ENCODE data around the gene GNA15. TPM values are rescaled to one million over a fixed set of nuclear protein-coding genes. Genes with fewer than 3 reads are reported as not detected.
"Not testable (repeated sequence)": the region's sequence is repeated elsewhere in the genome, so short reads cannot be mapped to it uniquely, and the experiment has no call there.

The GNA15 gene
- total and polyA plus RNA-seq, 4 donors, result 1.8 to 12.5 (median 7.0) TPM

GRCh38 chr19:3189702-3190469, 54.1 kb downstream of the GNA15 start:
- 85% methylated on average over 28 of the region's 28 CpGs for WGBS, 2 donors
- Histone ChIP-seq H3K36me3 (ENCODE audit: control insufficient read depth in 1 of 2, insufficient read depth in 2 of 2, low read length in 1 of 2) (no peaks in the 10 kb centered on the region), H3K27me3 (ENCODE audit: control insufficient read depth in 1 of 2, insufficient read depth in 2 of 2, low read length in 1 of 2) (no peaks in the 10 kb centered on the region), H3K9me3 (ENCODE audit: control insufficient read depth, low read length) (no peaks in the 10 kb centered on the region), H3K27ac (ENCODE audit: low read depth in 1 of 2, low read length in 2 of 2) (no peak overlapping the region), H3K4me3 (ENCODE audit: low read length in 2 of 2) (no peak overlapping the region), H3K4me1 (ENCODE audit: control insufficient read depth in 1 of 2, insufficient read depth in 2 of 2, low read length in 2 of 2) (no peaks in the 10 kb centered on the region)
- intact Hi-C loops (cut with DNase I), result no loop called here
- DNase-seq, result peak in 1 of 2 donors; percentile 71
- no peak for ATAC-seq (ENCODE audit: low FRiP score)

- Histone ChIP-seq H3K27me3 (ENCODE audit: control insufficient read depth in 1 of 2, insufficient read depth in 2 of 2, low read length in 1 of 2) (no peaks in the 10 kb centered on the region), H3K4me1 (ENCODE audit: control insufficient read depth in 1 of 2, insufficient read depth in 2 of 2, low read length in 2 of 2) (no peaks in the 10 kb centered on the region), H3K36me3 (ENCODE audit: control insufficient read depth in 1 of 2, insufficient read depth in 2 of 2, low read length in 1 of 2) (no peaks in the 10 kb centered on the region), H3K9me3 (ENCODE audit: control insufficient read depth, low read length) (no peaks in the 10 kb centered on the region), H3K4me3 (ENCODE audit: low read length in 2 of 2) (no peak overlapping the region), H3K27ac (ENCODE audit: low read depth in 1 of 2, low read length in 2 of 2) (no peak overlapping the region)
- DNase-seq (peak in 1 of 2 donors; percentile 70), ATAC-seq (ENCODE audit: low FRiP score) (no peak)
- intact Hi-C loops (cut with DNase I), result no loop called here
- WGBS, 2 donors, result 92 to 95% methylated on average over 18 of the region's 18 CpGs
Measured at GRCh38 chr19:3190470-3190770, 54.6 kb downstream of the GNA15 start.

- H3K27me3 ChIP-seq (ENCODE audit: control insufficient read depth in 1 of 2, insufficient read depth in 2 of 2, low read length in 1 of 2), result no peaks in the 10 kb centered on the region
- H3K4me3 ChIP-seq (ENCODE audit: low read length in 2 of 2), result no peak overlapping the region
- no peaks in the 10 kb centered on the region for H3K36me3 ChIP-seq (ENCODE audit: control insufficient read depth in 1 of 2, insufficient read depth in 2 of 2, low read length in 1 of 2)
- ATAC-seq (ENCODE audit: low FRiP score), result no peak
- no peaks in the 10 kb centered on the region for H3K9me3 ChIP-seq (ENCODE audit: control insufficient read depth, low read length)
- DNase-seq, result peak in 1 of 2 donors; percentile 79
- no peaks in the 10 kb centered on the region for H3K4me1 ChIP-seq (ENCODE audit: control insufficient read depth in 1 of 2, insufficient read depth in 2 of 2, low read length in 2 of 2)
- no peak overlapping the region for H3K27ac ChIP-seq (ENCODE audit: low read depth in 1 of 2, low read length in 2 of 2)
- WGBS, 2 donors, result 93 to 94% methylated on average over 46 of the region's 46 CpGs
- intact Hi-C loops (cut with DNase I), result no loop called here
Measured at GRCh38 chr19:3190921-3191805, 55.3 kb downstream of the GNA15 start.

GRCh38 chr19:3191806-3192104, 55.9 kb downstream of the GNA15 start:
- H3K4me1 ChIP-seq (ENCODE audit: control insufficient read depth in 1 of 2, insufficient read depth in 2 of 2, low read length in 2 of 2); H3K36me3 ChIP-seq (ENCODE audit: control insufficient read depth in 1 of 2, insufficient read depth in 2 of 2, low read length in 1 of 2); H3K4me3 ChIP-seq (ENCODE audit: low read length in 2 of 2); intact Hi-C loops (cut with DNase I); ATAC-seq (ENCODE audit: low FRiP score); H3K27ac ChIP-seq (ENCODE audit: low read depth in 1 of 2, low read length in 2 of 2); H3K9me3 ChIP-seq (ENCODE audit: control insufficient read depth, low read length); H3K27me3 ChIP-seq (ENCODE audit: control insufficient read depth in 1 of 2, insufficient read depth in 2 of 2, low read length in 1 of 2): not testable (repeated sequence)
- WGBS, 2 donors, result 95% methylated on average over 12 of the region's 12 CpGs
- DNase-seq, result peak in 1 of 2 donors; percentile 69

- Histone ChIP-seq H3K4me3 (ENCODE audit: low read length in 2 of 2) (no peak overlapping the region), H3K27me3 (ENCODE audit: control insufficient read depth in 1 of 2, insufficient read depth in 2 of 2, low read length in 1 of 2) (no peaks in the 10 kb centered on the region), H3K36me3 (ENCODE audit: control insufficient read depth in 1 of 2, insufficient read depth in 2 of 2, low read length in 1 of 2) (peaks cover 0 to 2% of the 10 kb centered on the region in 2 donors), H3K4me1 (ENCODE audit: control insufficient read depth in 1 of 2, insufficient read depth in 2 of 2, low read length in 2 of 2) (no peaks in the 10 kb centered on the region), H3K9me3 (ENCODE audit: control insufficient read depth, low read length) (no peaks in the 10 kb centered on the region), H3K27ac (ENCODE audit: low read depth in 1 of 2, low read length in 2 of 2) (no peak overlapping the region)
- intact Hi-C loops (cut with DNase I), result no loop called here
- ATAC-seq (ENCODE audit: low FRiP score) (no peak), DNase-seq (peak in 1 of 2 donors; percentile 69)
- WGBS, 2 donors, result 94 to 96% methylated on average over 32 of the region's 32 CpGs
Measured at GRCh38 chr19:3192228-3192635, 56.4 kb downstream of the GNA15 start.

- no peak for ATAC-seq (ENCODE audit: low FRiP score)
- no peak overlapping the region for H3K27ac ChIP-seq (ENCODE audit: low read depth in 1 of 2, low read length in 2 of 2)
- intact Hi-C loops (cut with DNase I), result no loop called here
- H3K27me3 ChIP-seq (ENCODE audit: control insufficient read depth in 1 of 2, insufficient read depth in 2 of 2, low read length in 1 of 2), result no peaks in the 10 kb centered on the region
- 92 to 95% methylated on average over 14 of the region's 14 CpGs for WGBS, 2 donors
- peaks cover 0 to 2% of the 10 kb centered on the region in 2 donors for H3K36me3 ChIP-seq (ENCODE audit: control insufficient read depth in 1 of 2, insufficient read depth in 2 of 2, low read length in 1 of 2)
- no peaks in the 10 kb centered on the region for H3K9me3 ChIP-seq (ENCODE audit: control insufficient read depth, low read length)
- H3K4me3 ChIP-seq (ENCODE audit: low read length in 2 of 2), result no peak overlapping the region
- DNase-seq, result peak in 1 of 2 donors; percentile 67
- H3K4me1 ChIP-seq (ENCODE audit: control insufficient read depth in 1 of 2, insufficient read depth in 2 of 2, low read length in 2 of 2), result no peaks in the 10 kb centered on the region
Measured at GRCh38 chr19:3192684-3193083, 56.9 kb downstream of the GNA15 start.

- intact Hi-C loops (cut with DNase I), result no loop called here
- Histone ChIP-seq H3K9me3 (ENCODE audit: control insufficient read depth, low read length) (no peaks in the 10 kb centered on the region), H3K4me3 (ENCODE audit: low read length in 2 of 2) (no peak overlapping the region), H3K36me3 (ENCODE audit: control insufficient read depth in 1 of 2, insufficient read depth in 2 of 2, low read length in 1 of 2) (peaks cover 0 to 2% of the 10 kb centered on the region in 2 donors), H3K27me3 (ENCODE audit: control insufficient read depth in 1 of 2, insufficient read depth in 2 of 2, low read length in 1 of 2) (no peaks in the 10 kb centered on the region), H3K27ac (ENCODE audit: low read depth in 1 of 2, low read length in 2 of 2) (no peak overlapping the region), H3K4me1 (ENCODE audit: control insufficient read depth in 1 of 2, insufficient read depth in 2 of 2, low read length in 2 of 2) (no peaks in the 10 kb centered on the region)
- WGBS, 2 donors, result 92% methylated on average over 40 of the region's 40 CpGs
- peak in 1 of 2 donors; percentile 61 for DNase-seq
- no peak for ATAC-seq (ENCODE audit: low FRiP score)
Measured at GRCh38 chr19:3193256-3194105, 57.6 kb downstream of the GNA15 start.

- peaks cover 0 to 2% of the 10 kb centered on the region in 2 donors for H3K36me3 ChIP-seq (ENCODE audit: control insufficient read depth in 1 of 2, insufficient read depth in 2 of 2, low read length in 1 of 2)
- 92 to 93% methylated on average over 17 of the region's 17 CpGs for WGBS, 2 donors
- H3K4me3 ChIP-seq (ENCODE audit: low read length in 2 of 2), result no peak overlapping the region
Measured at GRCh38 chr19:3194106-3195087, 58.6 kb downstream of the GNA15 start.

More at GRCh38 chr19:3194106-3195087, 58.6 kb downstream of the GNA15 start:
- DNase-seq, result peak in 1 of 2 donors; percentile 64
- Histone ChIP-seq H3K4me1 (ENCODE audit: control insufficient read depth in 1 of 2, insufficient read depth in 2 of 2, low read length in 2 of 2) (no peaks in the 10 kb centered on the region), H3K9me3 (ENCODE audit: control insufficient read depth, low read length) (no peaks in the 10 kb centered on the region), H3K27ac (ENCODE audit: low read depth in 1 of 2, low read length in 2 of 2) (no peak overlapping the region), H3K27me3 (ENCODE audit: control insufficient read depth in 1 of 2, insufficient read depth in 2 of 2, low read length in 1 of 2) (no peaks in the 10 kb centered on the region)
- intact Hi-C loops (cut with DNase I), result no loop called here
- no peak for ATAC-seq (ENCODE audit: low FRiP score)

Data from aorta (tissue), 5 donors.